ENCODE results near the gene OCEL1.
A peak's percentile ranks its signal among the peaks of the same experiment; 100 is the strongest.

OCEL1 gene

GRCh38 chr19:17235300-17235970, 9.4 kb downstream of the OCEL1 start (continued):
- TF ChIP-seq INSM2 (tag by site-specific recombination; IDR thresholded peaks at IDR 0.05): no peak
- TF ChIP-seq ZNF623 (tag by site-specific recombination; IDR thresholded peaks at IDR 0.05): no peak
- TF ChIP-seq ZNF837 (tag by site-specific recombination; IDR thresholded peaks at IDR 0.05): no peak
- no peak for TF ChIP-seq ZNF174 (tag by site-specific recombination; IDR thresholded peaks at IDR 0.05)
- no peak for TF ChIP-seq ZNF23 (tag by site-specific recombination; IDR thresholded peaks at IDR 0.05; ENCODE audit: borderline replicate concordance)
- TF ChIP-seq SP7 (tag by site-specific recombination; IDR thresholded peaks at IDR 0.05): no peak; the same call in 1 of the 2 replicates
- no peak for TF ChIP-seq ZNF221 (tag by site-specific recombination; IDR thresholded peaks at IDR 0.05; ENCODE audit: borderline replicate concordance)
- TF ChIP-seq ZNF132 (tag by site-specific recombination; IDR thresholded peaks at IDR 0.05; ENCODE audit: borderline replicate concordance): no peak
- TF ChIP-seq ZFP3 (tag by site-specific recombination; IDR thresholded peaks at IDR 0.05; ENCODE audit: low read depth): no peak
- TF ChIP-seq ZBTB20 (tag by site-specific recombination; IDR thresholded peaks at IDR 0.05): peak; percentile 87; the same call in 1 of the 2 replicates
- no peak for TF ChIP-seq ZNF211 (tag by site-specific recombination; IDR thresholded peaks at IDR 0.05; ENCODE audit: low read depth)
- TF ChIP-seq ZNF335 (tag by site-specific recombination; conservative IDR thresholded peaks at IDR 0.05): peak; percentile 65; the same call in 1 of the 2 replicates
- TF ChIP-seq PRDM6 (tag by site-specific recombination; IDR thresholded peaks at IDR 0.05): no peak
- no peak for TF ChIP-seq ZNF169 (tag by site-specific recombination; IDR thresholded peaks at IDR 0.05)
- no peak for TF ChIP-seq ZNF18 (tag by site-specific recombination; IDR thresholded peaks at IDR 0.05)
- TF ChIP-seq ZNF324 (tag by site-specific recombination; IDR thresholded peaks at IDR 0.05): no peak
- no peak for TF ChIP-seq ZNF24 (tag by site-specific recombination; IDR thresholded peaks at IDR 0.05)
- no peak for TF ChIP-seq ZNF768 (tag by site-specific recombination; IDR thresholded peaks at IDR 0.05)
- no peak for TF ChIP-seq FEZF1 (tag by site-specific recombination; IDR thresholded peaks at IDR 0.05)
- TF ChIP-seq ZNF747 (tag by site-specific recombination; IDR thresholded peaks at IDR 0.05): no peak
- no peak for TF ChIP-seq ZNF239 (tag by site-specific recombination; IDR thresholded peaks at IDR 0.05)
- TF ChIP-seq ZNF701 (tag by site-specific recombination; IDR thresholded peaks at IDR 0.05): no peak
- TF ChIP-seq ZNF19 (tag by site-specific recombination; IDR thresholded peaks at IDR 0.05; ENCODE audit: low read depth): no peak
- no peak for TF ChIP-seq ZNF501 (tag by site-specific recombination; IDR thresholded peaks at IDR 0.05)
- no peak for TF ChIP-seq SP2 (tag by site-specific recombination; IDR thresholded peaks at IDR 0.05)
- no peak for TF ChIP-seq ZNF629 (tag by site-specific recombination; IDR thresholded peaks at IDR 0.05)
- TF ChIP-seq ZNF266 (tag by site-specific recombination; IDR thresholded peaks at IDR 0.05; ENCODE audit: low read depth): no peak
- no peak for TF ChIP-seq SETDB1 (IDR thresholded peaks at IDR 0.05; ENCODE audit: insufficient read length, low read length)
- no peak for TF ChIP-seq ZNF280C (tag by site-specific recombination; IDR thresholded peaks at IDR 0.05)
- no peak for TF ChIP-seq ZNF654 (tag by site-specific recombination; IDR thresholded peaks at IDR 0.05; ENCODE audit: low read depth)
- no peak for TF ChIP-seq ZNF621 (tag by site-specific recombination; IDR thresholded peaks at IDR 0.05)
- peak; percentile 7; the same call in 1 of the 2 replicates for TF ChIP-seq ZBTB7A (tag by site-specific recombination; IDR thresholded peaks at IDR 0.05; ENCODE audit: low read depth)
- no peak for TF ChIP-seq ZNF626 (tag by site-specific recombination; IDR thresholded peaks at IDR 0.05)
- no peak for TF ChIP-seq SALL2 (tag by site-specific recombination; IDR thresholded peaks at IDR 0.05; ENCODE audit: borderline replicate concordance)
- TF ChIP-seq ZNF426 (tag by site-specific recombination; IDR thresholded peaks at IDR 0.05): no peak
- TF ChIP-seq BCL11A (tag by site-specific recombination; IDR thresholded peaks at IDR 0.05; ENCODE audit: low read depth): no peak

Data from HEK293 (cell line).